K562 (cell line): Measurements from ENCODE around the gene ABCC6.

Experiments used
- BDP1 ChIP-seq: IDR thresholded peaks from 3 replicates; pipeline ENCODE4 v1.6.1; 2011; ENCODE audit not compliant: insufficient read length, insufficient read depth
- BHLHE40 ChIP-seq: IDR thresholded peaks from 2 replicates; pipeline ENCODE4 v1.6.1; 2011; ENCODE audit warnings: low read length, improper control_type of control experiment
- DNMT1 ChIP-seq: fragments of 450-650 bp; IDR thresholded peaks from 2 replicates; pipeline ENCODE4 v1.6.1; 2016; ENCODE audit warnings: antibody characterized with exemption, mild to moderate bottlenecking
- KDM1A ChIP-seq, 2 experiments: fragments of 450-650 bp; IDR thresholded peaks; 2 replicates each; pipeline ENCODE4 v1.6.1; 2016; ENCODE audit warnings: mild to moderate bottlenecking in 2 of 2
- TF ChIP-seq, protein P1 (sequence below): fragments of 250-450 bp; sonication (Bioruptor Pico); IDR thresholded peaks from 2 replicates; pipeline ENCODE4 v1.8.0; 2021; ENCODE audit warnings: borderline replicate concordance, mild to moderate bottlenecking, moderate library complexity; ENCODE audit not compliant: poor library complexity, severe bottlenecking
- TF ChIP-seq, protein P2 (sequence below), 3 experiments: IDR thresholded peaks in 2 of 3; conservative IDR thresholded peaks in 1 of 3; 2 replicates each; pipeline ENCODE4 v1.5.1; 2011 to 2012; ENCODE audit warnings: low read length in 3 of 3, mild to moderate bottlenecking in 3 of 3, control low read depth in 2 of 3, improper control_type of control experiment in 1 of 3, inconsistent platforms in 1 of 3, low read depth in 1 of 3, mixed read lengths in 1 of 3, moderate library complexity in 1 of 3; ENCODE audit not compliant: insufficient read depth in 2 of 3

DNA sequence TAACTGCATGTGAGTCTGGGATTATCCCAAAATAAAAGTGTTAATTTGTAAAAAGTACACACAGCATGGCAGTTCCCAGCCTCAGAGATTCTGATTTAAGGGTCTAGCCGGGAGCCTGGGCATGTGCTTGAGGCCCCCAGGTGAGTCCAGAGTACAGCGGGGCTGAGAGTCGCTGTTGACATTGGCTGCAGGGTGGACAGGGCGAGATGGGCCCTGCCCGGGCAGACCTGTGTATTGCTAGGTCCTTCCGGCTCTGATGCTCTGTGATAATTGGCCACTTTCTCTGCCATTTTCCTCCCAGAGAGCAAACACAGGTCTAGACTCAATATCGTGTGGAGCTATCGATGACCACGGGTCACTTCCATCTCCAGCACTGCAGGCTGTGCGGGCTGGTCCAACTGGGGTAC lies 73.6 kb downstream of the ABCC6 start:
- TF ChIP-seq KDM1A (IDR thresholded peaks at IDR 0.05) (no peak), BDP1 (no peak), DNMT1 (no peak), BHLHE40 (no peak)
- TF ChIP-seq, protein P1, sequence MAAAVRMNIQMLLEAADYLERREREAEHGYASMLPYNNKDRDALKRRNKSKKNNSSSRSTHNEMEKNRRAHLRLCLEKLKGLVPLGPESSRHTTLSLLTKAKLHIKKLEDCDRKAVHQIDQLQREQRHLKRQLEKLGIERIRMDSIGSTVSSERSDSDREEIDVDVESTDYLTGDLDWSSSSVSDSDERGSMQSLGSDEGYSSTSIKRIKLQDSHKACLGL: no peak
- TF ChIP-seq, protein P2, sequence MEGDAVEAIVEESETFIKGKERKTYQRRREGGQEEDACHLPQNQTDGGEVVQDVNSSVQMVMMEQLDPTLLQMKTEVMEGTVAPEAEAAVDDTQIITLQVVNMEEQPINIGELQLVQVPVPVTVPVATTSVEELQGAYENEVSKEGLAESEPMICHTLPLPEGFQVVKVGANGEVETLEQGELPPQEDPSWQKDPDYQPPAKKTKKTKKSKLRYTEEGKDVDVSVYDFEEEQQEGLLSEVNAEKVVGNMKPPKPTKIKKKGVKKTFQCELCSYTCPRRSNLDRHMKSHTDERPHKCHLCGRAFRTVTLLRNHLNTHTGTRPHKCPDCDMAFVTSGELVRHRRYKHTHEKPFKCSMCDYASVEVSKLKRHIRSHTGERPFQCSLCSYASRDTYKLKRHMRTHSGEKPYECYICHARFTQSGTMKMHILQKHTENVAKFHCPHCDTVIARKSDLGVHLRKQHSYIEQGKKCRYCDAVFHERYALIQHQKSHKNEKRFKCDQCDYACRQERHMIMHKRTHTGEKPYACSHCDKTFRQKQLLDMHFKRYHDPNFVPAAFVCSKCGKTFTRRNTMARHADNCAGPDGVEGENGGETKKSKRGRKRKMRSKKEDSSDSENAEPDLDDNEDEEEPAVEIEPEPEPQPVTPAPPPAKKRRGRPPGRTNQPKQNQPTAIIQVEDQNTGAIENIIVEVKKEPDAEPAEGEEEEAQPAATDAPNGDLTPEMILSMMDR (IDR thresholded peaks at IDR 0.05 in 2 of 3, conservative IDR thresholded peaks at IDR 0.05 in 1 of 3; ENCODE audit: insufficient read depth in 2 of 3, low read depth in 1 of 3, low read length in 3 of 3): no peak
